ENCODE data around the gene TTC28. TPM values are rescaled to one million over a fixed set of nuclear protein-coding genes. Genes with fewer than 3 reads are reported as not detected.
A peak's percentile ranks its signal among the peaks of the same experiment; 100 is the strongest.

The TTC28 gene
- total RNA-seq, 1 donor from 2014 or later = 46.2 TPM

DNA sequence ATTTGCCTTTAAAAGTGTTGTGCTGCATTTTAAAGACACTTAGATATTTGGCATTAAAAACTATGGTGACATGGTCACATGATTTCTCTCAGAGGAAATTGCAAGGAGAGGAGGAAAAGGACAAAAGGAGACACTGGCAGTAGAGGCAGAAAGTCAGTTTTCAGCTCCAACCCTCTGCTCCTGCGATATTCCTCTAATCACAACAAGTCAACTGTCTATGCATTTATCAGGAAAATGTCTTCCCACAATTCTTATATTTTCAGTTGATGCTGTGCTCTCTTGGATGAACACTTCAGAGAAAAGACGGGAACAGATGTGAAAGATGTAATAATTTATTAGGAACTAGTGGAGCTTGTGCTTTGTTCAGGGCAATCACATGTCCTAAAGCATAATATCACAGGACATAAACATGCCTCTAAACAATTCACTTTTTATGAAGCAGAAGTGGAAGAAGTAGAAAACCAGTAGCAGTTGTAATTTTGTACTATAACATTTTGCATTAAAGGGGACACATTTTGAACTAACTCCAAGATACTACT, 419.8 kb downstream of the TTC28 start:
- H3K36me3 ChIP-seq = peaks cover 5% of the 10 kb centered on the region
- no peaks in the 10 kb centered on the region for H3K4me1 Mint-ChIP-seq
- H3K9me3 ChIP-seq (ENCODE audit: low read depth) = no peaks in the 10 kb centered on the region
- peak overlapping the region; percentile 6 for H3K27ac Mint-ChIP-seq
- H3K4me1 ChIP-seq = no peaks in the 10 kb centered on the region
- no peak overlapping the region for H3K4me2 ChIP-seq
- TF ChIP-seq EZH2 (IDR thresholded peaks at IDR 0.05) = no peak
- TF ChIP-seq, protein P1, sequence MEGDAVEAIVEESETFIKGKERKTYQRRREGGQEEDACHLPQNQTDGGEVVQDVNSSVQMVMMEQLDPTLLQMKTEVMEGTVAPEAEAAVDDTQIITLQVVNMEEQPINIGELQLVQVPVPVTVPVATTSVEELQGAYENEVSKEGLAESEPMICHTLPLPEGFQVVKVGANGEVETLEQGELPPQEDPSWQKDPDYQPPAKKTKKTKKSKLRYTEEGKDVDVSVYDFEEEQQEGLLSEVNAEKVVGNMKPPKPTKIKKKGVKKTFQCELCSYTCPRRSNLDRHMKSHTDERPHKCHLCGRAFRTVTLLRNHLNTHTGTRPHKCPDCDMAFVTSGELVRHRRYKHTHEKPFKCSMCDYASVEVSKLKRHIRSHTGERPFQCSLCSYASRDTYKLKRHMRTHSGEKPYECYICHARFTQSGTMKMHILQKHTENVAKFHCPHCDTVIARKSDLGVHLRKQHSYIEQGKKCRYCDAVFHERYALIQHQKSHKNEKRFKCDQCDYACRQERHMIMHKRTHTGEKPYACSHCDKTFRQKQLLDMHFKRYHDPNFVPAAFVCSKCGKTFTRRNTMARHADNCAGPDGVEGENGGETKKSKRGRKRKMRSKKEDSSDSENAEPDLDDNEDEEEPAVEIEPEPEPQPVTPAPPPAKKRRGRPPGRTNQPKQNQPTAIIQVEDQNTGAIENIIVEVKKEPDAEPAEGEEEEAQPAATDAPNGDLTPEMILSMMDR (IDR thresholded peaks at IDR 0.05) = no peak
- TF ChIP-seq EZH2phosphoT487 (IDR thresholded peaks at IDR 0.05) = no peak
- no peaks in the 10 kb centered on the region for H3F3A ChIP-seq (ENCODE audit: low read depth)
- no peak for DNase-seq (ENCODE audit: low spot score)
- H3K9me3 Mint-ChIP-seq = peaks cover 8% of the 10 kb centered on the region
- H3K9ac ChIP-seq = no peak overlapping the region
- peaks cover 16% of the 10 kb centered on the region for H3K36me3 Mint-ChIP-seq
- no peak overlapping the region for H3K27ac ChIP-seq
- no peak overlapping the region for H2AFZ ChIP-seq (replicated peaks)
- no peaks in the 10 kb centered on the region for H3K27me3 Mint-ChIP-seq (ENCODE audit: insufficient read depth, low read depth)
- no peak overlapping the region for H3K4me3 Mint-ChIP-seq
- peaks cover 8% of the 10 kb centered on the region for H4K20me1 ChIP-seq (ENCODE audit: low read depth)
- H3K27me3 ChIP-seq = no peaks in the 10 kb centered on the region
- H3K79me2 ChIP-seq (ENCODE audit: low read depth) = no peaks in the 10 kb centered on the region
- H3K4me3 ChIP-seq = no peak overlapping the region

DNA sequence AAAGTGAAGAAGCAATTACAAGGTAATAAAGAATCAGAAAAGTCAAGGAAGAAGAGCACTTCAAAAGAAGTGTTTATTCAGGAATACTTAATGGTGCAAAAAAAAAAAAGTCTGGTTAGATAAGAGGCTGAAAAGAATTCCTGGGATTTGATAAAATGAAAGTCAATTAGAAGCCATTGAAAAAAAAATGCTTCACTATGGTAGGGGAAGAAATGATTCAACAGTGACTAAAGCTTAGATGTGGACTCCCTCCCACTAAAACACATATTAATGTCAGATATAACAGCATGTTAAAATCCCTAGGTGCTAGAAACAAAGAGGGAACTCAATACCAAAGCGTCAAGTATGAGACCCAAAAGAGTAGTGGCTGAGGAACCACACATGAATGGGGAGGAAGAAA, 425.2 kb downstream of the TTC28 start:
- Histone ChIP-seq H3K79me2 (ENCODE audit: low read depth) (no peaks in the 10 kb centered on the region), H3K36me3 (peaks cover 5% of the 10 kb centered on the region), H3K4me3 (no peak overlapping the region), H3K27ac (no peak overlapping the region), H2AFZ (replicated peaks) (no peak overlapping the region), H3K4me2 (no peak overlapping the region), H4K20me1 (ENCODE audit: low read depth) (peaks cover 22% of the 10 kb centered on the region), H3K9me3 (ENCODE audit: low read depth) (no peaks in the 10 kb centered on the region), H3K9ac (no peak overlapping the region), H3F3A (ENCODE audit: low read depth) (no peaks in the 10 kb centered on the region), H3K27me3 (peaks cover 40% of the 10 kb centered on the region), H3K4me1 (peaks cover 4% of the 10 kb centered on the region)
- H3K27ac Mint-ChIP-seq = no peak overlapping the region
- H3K4me3 Mint-ChIP-seq = no peak overlapping the region
- H3K27me3 Mint-ChIP-seq (ENCODE audit: insufficient read depth, low read depth) = no peaks in the 10 kb centered on the region
- H3K4me1 Mint-ChIP-seq = peaks cover 12% of the 10 kb centered on the region
- H3K9me3 Mint-ChIP-seq = peaks cover 3% of the 10 kb centered on the region
- peaks cover 8% of the 10 kb centered on the region for H3K36me3 Mint-ChIP-seq
- TF ChIP-seq EZH2phosphoT487 (IDR thresholded peaks at IDR 0.05) = no peak
- no peak for TF ChIP-seq EZH2 (IDR thresholded peaks at IDR 0.05)
- TF ChIP-seq, protein P1 (IDR thresholded peaks at IDR 0.05) = no peak
- DNase-seq (ENCODE audit: low spot score) = no peak

DNA sequence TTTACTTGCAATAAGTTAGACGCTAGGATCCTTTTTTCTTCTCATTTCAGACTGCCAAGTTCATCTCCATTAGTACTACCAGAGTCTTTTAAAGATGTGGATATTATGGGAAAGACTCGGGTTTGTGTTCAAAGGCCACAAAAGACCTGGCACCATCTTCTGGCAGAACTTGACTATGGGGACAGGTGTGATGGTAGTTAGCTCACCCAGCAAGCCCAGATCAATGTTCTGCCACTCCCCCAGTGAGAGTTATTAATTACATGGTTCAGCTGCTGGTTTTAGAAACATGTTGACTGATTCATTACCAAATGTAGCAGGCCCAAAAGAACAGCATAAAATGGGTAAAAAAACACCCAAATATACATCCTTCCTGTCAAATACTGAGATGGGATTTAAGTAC, 427.1 kb downstream of the TTC28 start:
- Histone ChIP-seq H3K9me3 (ENCODE audit: low read depth) (no peaks in the 10 kb centered on the region), H4K20me1 (ENCODE audit: low read depth) (peaks cover 38% of the 10 kb centered on the region), H3K4me1 (peaks cover 17% of the 10 kb centered on the region), H2AFZ (replicated peaks) (no peak overlapping the region), H3K27ac (no peak overlapping the region), H3F3A (ENCODE audit: low read depth) (no peaks in the 10 kb centered on the region), H3K9ac (no peak overlapping the region), H3K27me3 (peaks cover 50% of the 10 kb centered on the region), H3K4me2 (no peak overlapping the region), H3K36me3 (peaks cover 5% of the 10 kb centered on the region), H3K4me3 (no peak overlapping the region), H3K79me2 (ENCODE audit: low read depth) (no peaks in the 10 kb centered on the region)
- H3K27me3 Mint-ChIP-seq (ENCODE audit: insufficient read depth, low read depth) = no peaks in the 10 kb centered on the region
- no peak for DNase-seq (ENCODE audit: low spot score)
- H3K4me1 Mint-ChIP-seq = peaks cover 28% of the 10 kb centered on the region
- no peak for TF ChIP-seq EZH2phosphoT487 (IDR thresholded peaks at IDR 0.05)
- TF ChIP-seq, protein P1 (IDR thresholded peaks at IDR 0.05) = no peak
- no peak overlapping the region for H3K4me3 Mint-ChIP-seq
- H3K9me3 Mint-ChIP-seq = peaks cover 3% of the 10 kb centered on the region
- H3K27ac Mint-ChIP-seq = no peak overlapping the region
- peaks cover 8% of the 10 kb centered on the region for H3K36me3 Mint-ChIP-seq
